ENCODE measurements around the gene DOCK8. TPM values are rescaled to one million over a fixed set of nuclear protein-coding genes. Genes with fewer than 3 reads are reported as not detected.

Gene DOCK8
- total RNA-seq, 1 donor from 2014 or later: 4.4 TPM

DNA sequence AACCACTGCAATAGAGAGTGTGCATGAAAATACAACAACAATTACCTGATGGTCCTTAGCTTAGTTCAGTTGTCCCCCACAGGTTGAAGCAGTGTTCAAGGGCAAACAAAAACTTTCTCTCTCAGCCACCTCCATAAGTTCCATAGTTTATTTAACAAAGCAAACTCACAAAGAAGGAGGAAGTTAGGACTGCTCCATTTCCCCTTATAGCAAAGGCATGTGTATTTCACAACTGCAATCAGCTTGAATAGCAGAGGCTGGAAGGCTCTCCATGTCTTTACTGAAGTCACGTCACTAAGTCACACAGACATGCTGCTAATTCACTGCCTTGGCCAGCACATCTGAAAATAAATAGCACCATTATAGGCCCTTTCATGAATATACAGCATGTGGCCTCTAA is 43.3 kb downstream of the DOCK8 start:
- Histone ChIP-seq H3K9ac (ENCODE audit: low read length) (no peak overlapping the region), H3K4me3 (ENCODE audit: insufficient read depth, low read depth, low read length) (no peak overlapping the region), H3K4me1 (ENCODE audit: insufficient read depth, low read length) (no peaks in the 10 kb centered on the region), H4K20me1 (ENCODE audit: insufficient read depth, low read length) (no peaks in the 10 kb centered on the region), H3K79me2 (ENCODE audit: insufficient read depth, low read length) (no peaks in the 10 kb centered on the region), H3K27me3 (ENCODE audit: insufficient read depth, low read length) (no peaks in the 10 kb centered on the region), H3K4me2 (ENCODE audit: low read length) (no peak overlapping the region), H2AFZ (ENCODE audit: low read depth, low read length) (no peak overlapping the region), H3K9me3 (ENCODE audit: insufficient read depth, low read depth, low read length) (no peaks in the 10 kb centered on the region), H3K27ac (ENCODE audit: low read depth, low read length) (no peak overlapping the region), H3K36me3 (ENCODE audit: insufficient read depth, low read length) (no peaks in the 10 kb centered on the region)
- H3K4me1 Mint-ChIP-seq (ENCODE audit: low read depth, unreplicated experiment): no peaks in the 10 kb centered on the region
- DNase-seq (ENCODE audit: low read depth) (no peak), FAIRE-seq (no peak)
- peaks cover 4% of the 10 kb centered on the region for H3K9me3 Mint-ChIP-seq (ENCODE audit: unreplicated experiment)
- no peak overlapping the region for H3K27ac Mint-ChIP-seq (ENCODE audit: unreplicated experiment)
- TF ChIP-seq CTCF (IDR thresholded peaks at IDR 0.05; ENCODE audit: insufficient read depth, low read depth, low read length) (no peak), EZH2 (IDR thresholded peaks at IDR 0.05; ENCODE audit: insufficient read depth, low read length) (no peak)
- H3K4me3 Mint-ChIP-seq (ENCODE audit: unreplicated experiment): no peak overlapping the region
- no peaks in the 10 kb centered on the region for H3K36me3 Mint-ChIP-seq (ENCODE audit: low read depth, unreplicated experiment)
- no peaks in the 10 kb centered on the region for H3K27me3 Mint-ChIP-seq (ENCODE audit: low read depth, unreplicated experiment)

DNA sequence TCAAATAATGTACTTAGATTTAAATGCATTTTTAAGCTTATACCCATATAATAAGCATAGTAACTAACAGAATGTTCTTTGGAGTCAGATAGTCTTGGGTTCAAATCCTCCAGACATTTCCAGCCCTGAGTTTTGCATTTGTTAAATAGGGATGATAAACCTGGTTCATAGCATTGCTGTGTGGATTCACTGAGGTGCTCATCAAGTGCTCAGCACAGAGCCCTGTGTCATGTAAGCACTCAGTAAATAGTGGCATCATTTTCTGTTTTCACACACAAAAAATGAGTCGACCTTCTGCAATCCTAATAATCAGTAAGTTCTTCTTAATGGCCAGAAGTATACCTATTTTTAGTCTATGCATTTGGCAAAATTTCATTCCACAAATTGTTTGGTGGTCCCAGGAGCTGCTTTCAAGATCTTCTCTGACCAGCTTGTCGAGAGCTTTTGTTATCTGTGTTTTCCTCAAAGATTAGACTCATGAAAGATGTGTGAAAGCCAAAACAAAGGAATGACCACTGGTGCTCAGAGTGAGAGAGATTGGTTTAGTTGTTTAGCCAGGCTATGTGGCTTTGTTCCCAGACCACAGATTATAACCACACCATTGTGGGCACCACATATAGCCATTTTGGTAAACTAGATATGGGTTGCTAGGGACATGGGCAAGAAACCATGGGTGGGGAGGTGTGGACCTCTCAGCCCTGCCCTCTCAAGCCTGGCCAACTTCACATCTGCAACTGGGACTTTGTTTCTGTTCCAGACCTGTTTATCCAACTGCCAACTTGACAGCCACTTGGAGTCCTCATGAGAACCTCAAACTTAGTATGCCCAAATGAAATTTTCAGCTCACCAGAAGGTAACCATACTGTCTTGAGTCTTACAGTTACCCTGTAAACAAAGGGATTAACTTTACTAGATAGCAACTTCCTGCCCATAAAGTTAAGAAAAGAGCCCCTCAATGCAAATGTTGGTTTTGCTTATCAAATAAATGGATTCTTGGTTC is 45.0 kb downstream of the DOCK8 start:
- no peaks in the 10 kb centered on the region for H3K9me3 ChIP-seq (ENCODE audit: insufficient read depth, low read depth, low read length)
- H2AFZ ChIP-seq (ENCODE audit: low read depth, low read length): no peak overlapping the region
- no peaks in the 10 kb centered on the region for H3K79me2 ChIP-seq (ENCODE audit: insufficient read depth, low read length)
- Mint-ChIP-seq H3K9me3 (ENCODE audit: unreplicated experiment) (peaks cover 4% of the 10 kb centered on the region), H3K4me1 (ENCODE audit: low read depth, unreplicated experiment) (no peaks in the 10 kb centered on the region), H3K27me3 (ENCODE audit: low read depth, unreplicated experiment) (no peaks in the 10 kb centered on the region), H3K27ac (ENCODE audit: unreplicated experiment) (no peak overlapping the region), H3K4me3 (ENCODE audit: unreplicated experiment) (no peak overlapping the region), H3K36me3 (ENCODE audit: low read depth, unreplicated experiment) (no peaks in the 10 kb centered on the region)
- H3K27me3 ChIP-seq (ENCODE audit: insufficient read depth, low read length): no peaks in the 10 kb centered on the region
- FAIRE-seq (no peak), DNase-seq (ENCODE audit: low read depth) (no peak)
- H3K9ac ChIP-seq (ENCODE audit: low read length): no peak overlapping the region
- H3K4me2 ChIP-seq (ENCODE audit: low read length): no peak overlapping the region
- H3K27ac ChIP-seq (ENCODE audit: low read depth, low read length): no peak overlapping the region
- H3K36me3 ChIP-seq (ENCODE audit: insufficient read depth, low read length): no peaks in the 10 kb centered on the region
- H3K4me3 ChIP-seq (ENCODE audit: insufficient read depth, low read depth, low read length): no peak overlapping the region
- no peak for TF ChIP-seq CTCF (IDR thresholded peaks at IDR 0.05; ENCODE audit: insufficient read depth, low read depth, low read length)
- TF ChIP-seq EZH2 (IDR thresholded peaks at IDR 0.05; ENCODE audit: insufficient read depth, low read length): no peak
- no peaks in the 10 kb centered on the region for H3K4me1 ChIP-seq (ENCODE audit: insufficient read depth, low read length)
- H4K20me1 ChIP-seq (ENCODE audit: insufficient read depth, low read length): no peaks in the 10 kb centered on the region

DNA sequence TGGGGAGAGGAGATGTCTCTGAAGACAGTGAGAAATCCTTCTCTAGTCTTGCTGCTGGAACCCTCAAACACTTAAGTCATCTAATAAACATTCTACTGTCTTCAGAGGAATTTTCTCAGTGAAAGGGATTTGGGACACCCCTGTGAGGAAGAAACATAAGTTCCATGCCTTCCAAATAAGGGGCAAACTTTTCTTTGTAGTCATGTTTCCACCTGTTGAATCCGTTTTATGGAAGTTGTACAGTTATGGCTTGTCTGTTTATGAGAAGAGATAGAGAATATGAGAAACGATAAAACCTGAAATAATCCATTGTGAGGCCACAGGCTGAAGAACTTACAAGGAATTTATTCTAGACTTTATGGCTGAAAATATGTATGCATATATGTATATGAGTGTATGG is 49.6 kb downstream of the DOCK8 start:
- H3K27ac Mint-ChIP-seq (ENCODE audit: unreplicated experiment): no peak overlapping the region
- H3K4me3 Mint-ChIP-seq (ENCODE audit: unreplicated experiment): no peak overlapping the region
- Histone ChIP-seq H4K20me1 (ENCODE audit: insufficient read depth, low read length) (no peaks in the 10 kb centered on the region), H3K27me3 (ENCODE audit: insufficient read depth, low read length) (no peaks in the 10 kb centered on the region), H3K36me3 (ENCODE audit: insufficient read depth, low read length) (no peaks in the 10 kb centered on the region), H3K9me3 (ENCODE audit: insufficient read depth, low read depth, low read length) (no peaks in the 10 kb centered on the region), H3K4me2 (ENCODE audit: low read length) (no peak overlapping the region), H3K27ac (ENCODE audit: low read depth, low read length) (no peak overlapping the region), H3K9ac (ENCODE audit: low read length) (no peak overlapping the region), H2AFZ (ENCODE audit: low read depth, low read length) (no peak overlapping the region), H3K4me1 (ENCODE audit: insufficient read depth, low read length) (no peaks in the 10 kb centered on the region), H3K79me2 (ENCODE audit: insufficient read depth, low read length) (no peaks in the 10 kb centered on the region), H3K4me3 (ENCODE audit: insufficient read depth, low read depth, low read length) (no peak overlapping the region)
- TF ChIP-seq EZH2 (IDR thresholded peaks at IDR 0.05; ENCODE audit: insufficient read depth, low read length) (no peak), CTCF (IDR thresholded peaks at IDR 0.05; ENCODE audit: insufficient read depth, low read depth, low read length) (no peak)
- H3K4me1 Mint-ChIP-seq (ENCODE audit: low read depth, unreplicated experiment): no peaks in the 10 kb centered on the region
- no peak for DNase-seq (ENCODE audit: low read depth)
- H3K27me3 Mint-ChIP-seq (ENCODE audit: low read depth, unreplicated experiment): no peaks in the 10 kb centered on the region
- FAIRE-seq: no peak
- no peaks in the 10 kb centered on the region for H3K36me3 Mint-ChIP-seq (ENCODE audit: low read depth, unreplicated experiment)
- H3K9me3 Mint-ChIP-seq (ENCODE audit: unreplicated experiment): no peaks in the 10 kb centered on the region
